Activated B cell treated with CpG ODN at 0.5 μM for 24 hours (primary cell): Measurements from ENCODE around the gene RFNG. TPM values are rescaled to one million over a fixed set of nuclear protein-coding genes. Genes with fewer than 3 reads are reported as not detected.

Experiments
- ATAC-seq: fragments of 200-7000 bp; cut with Tn5 transposase; one replicate; pipeline ENCODE4 v1.10.0; 2021; ENCODE audit warnings: low read depth, mild to moderate bottlenecking, moderate library complexity
- CTCF ChIA-PET: fragments of 350-600 bp; sonication (Branson Sonifier 250); formaldehyde crosslinking; loops from one replicate; lab custom pipeline; 2021; ENCODE audit warnings: antibody characterized with exemption; lab: Charles Lee
- POLR2A ChIA-PET: fragments of 350-600 bp; sonication (Branson Sonifier 250); formaldehyde crosslinking; loops from one replicate; lab custom pipeline; 2021; ENCODE audit warnings: antibody characterized with exemption; lab: Charles Lee
- DNase-seq: peaks from one replicate; pipeline ENCODE4 v3.0.0; 2022
- H3K27ac Mint-ChIP-seq: one replicate; pipeline ENCODE4 v1.8.0; 2020; ENCODE audit warnings: mixed read lengths
- H3K27me3 Mint-ChIP-seq: one replicate; pipeline ENCODE4 v1.8.0; 2021; ENCODE audit warnings: mixed read lengths
- H3K36me3 Mint-ChIP-seq: one replicate; pipeline ENCODE4 v1.8.0; 2021; ENCODE audit warnings: low read depth, mixed read lengths
- H3K4me1 Mint-ChIP-seq: one replicate; pipeline ENCODE4 v1.8.0; 2021; ENCODE audit warnings: mixed read lengths
- H3K4me3 Mint-ChIP-seq: one replicate; pipeline ENCODE4 v1.8.0; 2020; ENCODE audit warnings: mild to moderate bottlenecking, mixed read lengths
- H3K9me3 Mint-ChIP-seq: one replicate; pipeline ENCODE4 v1.8.0; 2020; ENCODE audit warnings: mixed read lengths
- CTCF ChIP-seq: fragments of 200-600 bp; IDR thresholded peaks from one replicate; pipeline ENCODE4 v1.8.0; 2022; ENCODE audit warnings: antibody characterized with exemption, mild to moderate bottlenecking
- intact Hi-C: fragments of 100-400 bp; cut with micrococcal nuclease; formaldehyde crosslinking; loops from one replicate; pipeline ENCODE4 v1.15.1; 2024
- total RNA-seq: library from RNA; stranded (reverse); gene quantifications from 2 replicates; pipeline ENCODE4 v1.2.3, GENCODE V29; 2022

The RFNG gene
- total RNA-seq: 17.7 and 18.7 TPM in 2 replicates

- intact Hi-C loops: loop anchor here (1.0 kb wide), 3 partner anchors 13 to 46 kb away; partner anchors contain the start of genes DCXR, DUS1L and FASN
- POLR2A ChIA-PET: interaction anchor here (1.5 to 4.2 kb wide), 4 partner anchors 13 to 29 kb away, joined by 3 to 30 read pairs (median 5); partner anchors contain the start of genes CENPX, DCXR and LRRC45
- Mint-ChIP-seq H3K27me3 (no peaks in the 10 kb centered on the region), H3K9me3 (no peaks in the 10 kb centered on the region), H3K4me3 (peak within 1 kb of the TSS; percentile 84), H3K4me1 (peaks cover 17% of the 10 kb centered on the region), H3K27ac (peak within 1 kb of the TSS; percentile 78), H3K36me3 (peaks cover 30% of the 10 kb centered on the region)
- ATAC-seq (peak; percentile 91), DNase-seq (peak; percentile 84)
- CTCF ChIA-PET: interaction anchor here (1.3 to 1.7 kb wide), 2 partner anchors 14 to 92 kb away, joined by 3 to 4 read pairs; partner anchors contain the start of gene DCXR
- no peak for TF ChIP-seq CTCF
These were observed at the start of gene RFNG, which contains the start of gene GPS1 for GRCh38 chr17:82051776-82052637. RFNG (minus strand) TSS chr17:82051811; CDS start chr17:82051766, 45 bp downstream. GPS1 (plus strand) TSS chr17:82051898; CDS start chr17:82051932, 34 bp downstream.

- H3K4me1 Mint-ChIP-seq: peaks cover 27% of the 10 kb centered on the region
- CTCF ChIA-PET: no interaction called here
- POLR2A ChIA-PET: interaction anchor here (0.7 kb wide), 1 partner anchor 419 kb away, joined by 3 read pairs; no protein-coding TSS in a partner anchor
- no peaks in the 10 kb centered on the region for H3K36me3 Mint-ChIP-seq
- H3K27me3 Mint-ChIP-seq: no peaks in the 10 kb centered on the region
- no peak for TF ChIP-seq CTCF
- no peaks in the 10 kb centered on the region for H3K9me3 Mint-ChIP-seq
- ATAC-seq: no peak
- no peak for DNase-seq
- H3K27ac Mint-ChIP-seq: no peak overlapping the region
- intact Hi-C loops: no loop called here
- no peak overlapping the region for H3K4me3 Mint-ChIP-seq
These were observed 49.7 kb upstream of the RFNG start for GRCh38 chr17:82101301-82101715.

- Mint-ChIP-seq H3K9me3 (no peaks in the 10 kb centered on the region), H3K36me3 (peaks cover 2% of the 10 kb centered on the region), H3K27me3 (no peaks in the 10 kb centered on the region), H3K4me1 (peaks cover 23% of the 10 kb centered on the region), H3K27ac (no peak overlapping the region), H3K4me3 (no peak overlapping the region)
- no peak for TF ChIP-seq CTCF
- no peak for ATAC-seq
- POLR2A ChIA-PET: interaction anchor here (1.4 kb wide), 1 partner anchor 78 kb away, joined by 4 read pairs; the partner anchor contains the start of genes CENPX and LRRC45
- CTCF ChIA-PET: no interaction called here
- intact Hi-C loops: no loop called here
- DNase-seq: no peak
These were observed 49.1 kb upstream of the RFNG start for GRCh38 chr17:82100502-82101298.

GRCh38 chr17:82098939-82099763 is 47.5 kb upstream of the RFNG start:
- Mint-ChIP-seq H3K4me1 (peaks cover 16% of the 10 kb centered on the region), H3K27ac (peak overlapping the region; percentile 79), H3K4me3 (peak overlapping the region; percentile 83), H3K9me3 (no peaks in the 10 kb centered on the region), H3K36me3 (peaks cover 6% of the 10 kb centered on the region), H3K27me3 (no peaks in the 10 kb centered on the region)
- no peak for TF ChIP-seq CTCF
- no peak for DNase-seq
- ChIA-PET POLR2A (interaction anchor here (0.6 to 3.5 kb wide), 22 partner anchors 8 to 493 kb away, joined by 3 to 28 read pairs (median 4); partner anchors contain the start of genes ARL16, CCDC137, CENPX and DCXR), CTCF (interaction anchor here (1.2 to 1.8 kb wide), 3 partner anchors 8 to 69 kb away, joined by 4 to 6 read pairs (median 4); partner anchors contain the start of gene DCXR)
- peak; percentile 2 for ATAC-seq
- intact Hi-C loops: loop anchor here (1.0 to 10.0 kb wide), 11 partner anchors 34 to 653 kb away; partner anchors contain the start of genes ACTG1, ASPSCR1, DCXR and DUS1L
